ENCODE results near the gene MDM4.
"Not testable (repeated sequence)": the region's sequence is repeated elsewhere in the genome, so short reads cannot be mapped to it uniquely, and the experiment has no call there.

MDM4 gene

DNA sequence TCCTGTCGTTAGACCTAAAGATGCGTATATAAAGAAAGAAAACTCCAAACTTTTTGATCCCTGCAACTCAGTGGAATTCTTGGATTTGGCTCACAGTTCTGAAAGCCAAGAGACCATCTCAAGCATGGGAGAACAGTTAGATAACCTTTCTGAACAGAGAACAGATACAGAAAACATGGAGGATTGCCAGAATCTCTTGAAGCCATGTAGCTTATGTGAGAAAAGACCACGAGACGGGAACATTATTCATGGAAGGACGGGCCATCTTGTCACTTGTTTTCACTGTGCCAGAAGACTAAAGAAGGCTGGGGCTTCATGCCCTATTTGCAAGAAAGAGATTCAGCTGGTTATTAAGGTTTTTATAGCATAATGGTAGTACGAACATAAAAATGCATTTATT, 33.1 kb downstream of the MDM4 start:
- TF ChIP-seq, protein P1, sequence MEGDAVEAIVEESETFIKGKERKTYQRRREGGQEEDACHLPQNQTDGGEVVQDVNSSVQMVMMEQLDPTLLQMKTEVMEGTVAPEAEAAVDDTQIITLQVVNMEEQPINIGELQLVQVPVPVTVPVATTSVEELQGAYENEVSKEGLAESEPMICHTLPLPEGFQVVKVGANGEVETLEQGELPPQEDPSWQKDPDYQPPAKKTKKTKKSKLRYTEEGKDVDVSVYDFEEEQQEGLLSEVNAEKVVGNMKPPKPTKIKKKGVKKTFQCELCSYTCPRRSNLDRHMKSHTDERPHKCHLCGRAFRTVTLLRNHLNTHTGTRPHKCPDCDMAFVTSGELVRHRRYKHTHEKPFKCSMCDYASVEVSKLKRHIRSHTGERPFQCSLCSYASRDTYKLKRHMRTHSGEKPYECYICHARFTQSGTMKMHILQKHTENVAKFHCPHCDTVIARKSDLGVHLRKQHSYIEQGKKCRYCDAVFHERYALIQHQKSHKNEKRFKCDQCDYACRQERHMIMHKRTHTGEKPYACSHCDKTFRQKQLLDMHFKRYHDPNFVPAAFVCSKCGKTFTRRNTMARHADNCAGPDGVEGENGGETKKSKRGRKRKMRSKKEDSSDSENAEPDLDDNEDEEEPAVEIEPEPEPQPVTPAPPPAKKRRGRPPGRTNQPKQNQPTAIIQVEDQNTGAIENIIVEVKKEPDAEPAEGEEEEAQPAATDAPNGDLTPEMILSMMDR (IDR thresholded peaks at IDR 0.05) = no peak
- H3K4me3 ChIP-seq = no peak overlapping the region
- no peak for DNase-seq (ENCODE audit: low spot score)
- H3K27ac ChIP-seq = no peak overlapping the region

DNA sequence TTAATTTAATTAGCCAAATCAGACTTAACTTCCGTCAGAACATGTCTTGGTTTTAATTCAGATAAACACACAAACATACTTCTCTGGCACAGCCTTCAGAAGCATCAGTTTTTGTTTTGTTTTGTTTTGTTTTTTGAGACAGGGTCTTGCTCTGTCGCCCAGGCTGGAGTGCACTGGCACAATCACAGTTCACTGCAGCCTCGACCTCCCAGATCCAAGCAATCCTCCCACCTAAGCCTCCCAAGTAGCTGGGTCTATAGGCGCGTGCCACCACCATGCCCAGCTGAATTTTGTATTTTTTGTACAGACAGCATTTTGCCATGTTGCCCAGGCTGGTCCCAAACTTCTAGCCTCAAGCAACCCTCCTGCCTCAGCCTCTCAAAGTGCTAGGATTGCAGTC, 34.7 kb downstream of the MDM4 start:
- TF ChIP-seq, protein P1 (IDR thresholded peaks at IDR 0.05) = no peak

DNA sequence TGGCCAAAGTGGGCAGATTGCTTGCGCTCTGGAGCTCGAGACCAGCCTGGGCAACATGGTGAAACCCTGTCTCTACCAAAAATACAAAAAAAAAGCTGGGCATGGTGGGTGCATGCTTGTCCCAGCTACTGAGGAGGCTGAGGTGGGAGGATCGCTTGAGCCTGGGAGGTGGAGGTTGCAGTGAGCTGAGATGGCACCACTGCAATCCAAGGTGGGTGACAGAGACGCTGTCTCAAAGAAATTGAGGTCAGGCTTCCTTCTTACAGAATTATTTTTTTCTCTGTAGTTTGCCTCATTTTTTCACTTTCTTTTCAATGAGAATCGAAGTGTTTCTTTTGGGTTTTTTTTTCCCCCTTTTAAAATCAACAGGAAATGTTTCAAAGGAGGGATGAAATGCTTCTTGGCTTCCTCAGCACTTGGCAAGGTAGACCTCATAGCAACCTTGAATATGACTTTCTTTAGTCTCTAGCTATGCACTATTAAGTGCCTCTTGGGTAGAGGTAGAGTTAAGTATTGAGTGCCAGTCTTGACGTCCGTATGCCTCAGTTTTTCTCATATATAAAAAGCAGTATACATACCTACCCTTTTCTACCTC, 40.3 kb downstream of the MDM4 start:
- no peak for DNase-seq (ENCODE audit: low spot score)
- TF ChIP-seq, protein P1 (IDR thresholded peaks at IDR 0.05) = no peak
- no peak overlapping the region for H3K27ac ChIP-seq
- no peak overlapping the region for H3K4me3 ChIP-seq

More for the DNA sequence above, 34.7 kb downstream of the MDM4 start:
- DNase-seq (ENCODE audit: low spot score) = no peak
- no peak overlapping the region for H3K27ac ChIP-seq
- H3K4me3 ChIP-seq = no peak overlapping the region

DNA sequence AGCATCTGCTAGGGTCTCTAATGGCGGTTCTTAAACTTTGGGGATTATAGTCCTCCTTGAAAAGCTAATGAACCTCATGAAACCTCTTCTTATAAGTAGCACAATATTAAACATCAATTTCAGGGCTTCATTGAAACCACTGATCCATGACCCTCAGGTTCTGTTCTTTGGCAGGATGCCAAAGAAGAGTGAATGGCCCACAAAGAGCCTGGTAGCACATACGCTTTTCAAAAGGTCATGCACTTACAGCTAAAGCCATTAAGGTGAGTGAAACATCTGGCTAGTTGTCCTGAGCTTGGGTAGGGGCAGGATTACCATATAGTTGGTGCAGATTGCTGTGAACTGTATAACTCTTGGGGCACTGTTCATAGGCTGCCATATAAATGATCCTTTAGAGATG, 42.3 kb downstream of the MDM4 start:
- no peak overlapping the region for H3K4me3 ChIP-seq
- no peak overlapping the region for H3K27ac ChIP-seq
- no peak for DNase-seq (ENCODE audit: low spot score)
- TF ChIP-seq, protein P1 (IDR thresholded peaks at IDR 0.05) = no peak

DNA sequence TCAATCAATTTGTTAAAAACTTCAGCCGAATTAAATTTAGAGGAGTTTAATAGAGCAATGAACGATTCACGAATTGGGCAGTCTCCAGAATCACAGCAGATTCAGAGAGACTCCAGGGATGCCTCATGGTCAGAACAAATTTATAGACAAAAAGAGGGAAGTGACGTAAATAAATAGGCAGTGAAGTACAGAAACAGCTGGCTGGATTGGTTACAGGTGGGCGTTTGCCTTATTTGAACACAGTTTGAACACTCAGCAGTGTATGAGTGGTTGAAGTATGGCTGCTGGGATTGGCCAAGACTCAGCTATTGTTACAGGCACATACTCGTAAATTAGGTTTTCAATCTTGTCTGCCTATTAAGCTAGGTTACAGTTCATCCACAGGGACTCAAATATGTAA, 43.8 kb downstream of the MDM4 start:
- not testable (repeated sequence) for DNase-seq (ENCODE audit: low spot score); H3K4me3 ChIP-seq; H3K27ac ChIP-seq

DNA sequence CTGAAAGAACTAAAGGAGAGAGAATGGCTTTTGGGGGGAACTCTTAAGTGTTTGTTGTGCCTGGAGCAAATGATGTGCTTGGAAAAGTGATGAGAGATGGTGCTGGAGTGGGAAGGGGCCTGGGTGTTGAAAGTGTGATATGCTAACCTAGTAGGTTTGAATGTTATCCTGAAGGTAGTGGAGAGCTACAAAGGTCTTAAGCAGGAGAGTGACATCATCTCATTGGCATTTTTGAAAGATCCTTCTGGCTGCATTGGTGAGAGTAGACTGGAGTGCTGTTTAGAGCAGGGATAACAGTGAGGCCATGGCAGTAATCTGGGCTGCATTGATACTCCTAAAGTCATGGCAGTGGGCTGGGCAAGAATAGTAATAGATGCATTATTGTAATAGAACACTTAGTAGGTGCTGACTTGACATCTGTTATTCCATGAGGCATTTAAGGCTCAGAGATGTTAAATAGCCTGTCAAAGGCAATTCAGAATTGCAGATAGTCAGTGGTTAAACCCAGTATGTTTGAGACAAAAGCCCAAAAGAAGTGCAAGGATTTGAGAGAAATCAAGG, 44.5 kb downstream of the MDM4 start:
- Histone ChIP-seq H3K27ac (no peak overlapping the region), H3K4me3 (no peak overlapping the region)
- TF ChIP-seq, protein P1 (IDR thresholded peaks at IDR 0.05) = no peak
- DNase-seq (ENCODE audit: low spot score) = no peak

DNA sequence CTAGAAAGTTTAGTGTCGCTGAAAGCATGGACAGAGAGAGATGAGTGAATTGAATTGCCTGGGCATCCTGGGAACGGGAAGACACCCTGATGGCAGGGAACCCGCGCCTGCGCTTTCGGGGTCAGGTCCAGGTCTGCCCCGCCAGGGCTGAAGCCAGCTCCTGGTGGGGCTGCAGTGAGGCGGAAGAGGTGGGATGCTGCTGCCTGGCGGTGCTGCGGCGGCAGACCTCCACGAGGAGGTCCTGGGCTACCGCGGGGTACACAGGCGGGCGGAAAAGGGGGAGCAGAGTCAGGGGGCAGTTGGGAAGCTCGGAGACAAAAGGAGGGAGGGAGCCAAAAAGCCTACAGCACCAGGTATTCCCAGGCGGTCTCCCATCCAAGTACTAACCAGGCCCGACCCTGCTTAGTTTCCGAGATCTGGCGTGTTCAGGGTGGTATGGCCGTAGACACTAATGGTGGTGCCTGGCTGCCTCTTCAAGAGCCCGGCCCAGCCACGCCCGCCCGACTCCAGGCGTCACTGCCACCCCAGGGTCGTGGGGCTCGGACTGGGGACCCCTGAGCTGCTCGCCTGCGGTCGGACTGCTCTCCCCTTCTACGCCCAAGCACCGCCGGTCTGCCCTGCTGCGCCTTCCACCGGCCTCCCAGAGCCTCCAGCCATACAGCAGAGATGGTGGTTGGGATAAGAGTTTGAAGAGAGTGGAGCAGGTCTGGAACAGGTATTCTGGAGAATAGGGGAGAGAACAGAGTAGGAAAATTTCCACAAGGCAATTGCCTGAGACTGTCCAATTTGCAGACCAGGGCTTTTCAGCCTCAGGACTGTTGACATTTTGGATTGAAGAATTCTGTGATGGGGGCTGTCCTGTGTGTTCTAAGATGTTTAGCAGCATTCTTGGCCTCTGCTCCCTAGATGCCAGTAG, 46.1 kb downstream of the MDM4 start:
- H3K27ac ChIP-seq = no peak overlapping the region
- DNase-seq (ENCODE audit: low spot score) = no peak
- H3K4me3 ChIP-seq = no peak overlapping the region
- TF ChIP-seq, protein P1 (IDR thresholded peaks at IDR 0.05) = no peak

Data from coronary artery (tissue), 2 donors.